Gastrocnemius medialis (tissue), 4 donors: Measurements from ENCODE around the gene GASK1A.

Experiments
- CTCF ChIP-seq, 5 experiments: fragments of 450-650 bp in 3 of 5; fragments of 200-600 bp in 2 of 5; sonication (generic) in 2 of 5; IDR thresholded peaks in 4 of 5; conservative IDR thresholded peaks in 1 of 5; 1 replicate in 4 of 5; 2 replicates in 1 of 5; pipeline ENCODE4 v1.5.1; 2016 to 2019; ENCODE audit warnings: antibody characterized with exemption in 5 of 5, mild to moderate bottlenecking in 3 of 5, moderate library complexity in 3 of 5
- POLR2A ChIP-seq, 2 donors: fragments of 450-650 bp; IDR thresholded peaks; one replicate each; pipeline ENCODE4 v1.6.1; 2017; ENCODE audit warnings: antibody characterized with exemption in 2 of 2, mild to moderate bottlenecking in 2 of 2, moderate library complexity in 2 of 2

- no peak for TF ChIP-seq CTCF (IDR thresholded peaks at IDR 0.05 in 4 of 5, conservative IDR thresholded peaks at IDR 0.05 in 1 of 5)
- TF ChIP-seq POLR2A (IDR thresholded peaks at IDR 0.05): no peak
Observed at GRCh38 chr3:43034200-43034599, 55.1 kb downstream of the GASK1A start.
